Spleen (tissue), 7 donors: ENCODE results near the gene VSIG10L.

Experiments used
- CTCF ChIP-seq, 11 experiments: fragments of 200-600 bp in 7 of 11; fragments of 450-650 bp in 4 of 11; sonication (generic) in 4 of 11; IDR thresholded peaks in 8 of 11; conservative IDR thresholded peaks in 3 of 11; 1 replicate in 7 of 11; 2 replicates in 4 of 11; pipeline versions ENCODE4 v1.4.0 to v1.8.0; 2016 to 2021; ENCODE audit warnings: antibody characterized with exemption in 11 of 11, inconsistent platforms in 4 of 11, mild to moderate bottlenecking in 1 of 11
- POLR2A ChIP-seq, 3 donors: fragments of 450-650 bp; IDR thresholded peaks; one replicate each; pipeline ENCODE4 v1.5.1; 2017; ENCODE audit warnings: antibody characterized with exemption in 3 of 3, mild to moderate bottlenecking in 1 of 3
- POLR2AphosphoS5 ChIP-seq, 3 donors: sonication (generic); formaldehyde crosslinking; IDR thresholded peaks; one replicate each; pipeline ENCODE4 v1.5.1; 2017; ENCODE audit warnings: antibody characterized with exemption in 3 of 3
- donor health status: DM: no; HTN: no; CAD: no; lungs with moderate emphysema.
- donor health status: DM: no; HTN: no; CAD: no.
- donor health status: DM: no; HTN: no; CAD: no.

DNA sequence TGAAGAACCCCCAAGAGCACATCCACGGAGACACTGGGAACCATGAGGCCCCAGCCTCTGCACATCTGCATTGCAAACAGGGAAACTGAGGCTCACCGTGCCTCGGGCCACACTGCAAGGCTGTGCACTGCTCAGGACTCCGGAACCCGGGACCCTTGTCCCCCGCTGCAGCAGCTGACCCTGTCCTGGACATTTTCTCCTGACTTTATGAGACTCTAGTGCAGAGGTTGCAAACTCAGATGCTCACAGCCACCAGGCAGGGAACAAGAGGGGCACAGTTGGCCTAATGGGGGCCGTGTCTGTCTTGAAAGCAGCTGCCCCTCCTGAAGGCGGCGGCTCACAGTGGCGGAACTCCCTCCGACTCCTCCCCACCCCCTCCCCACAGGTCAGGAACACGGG is 47.0 kb downstream of the VSIG10L start:
- TF ChIP-seq CTCF (IDR thresholded peaks at IDR 0.05 in 8 of 11, conservative IDR thresholded peaks at IDR 0.05 in 3 of 11) (no peak), POLR2A (IDR thresholded peaks at IDR 0.05) (no peak), POLR2AphosphoS5 (IDR thresholded peaks at IDR 0.05) (no peak)
